ENCODE results near the gene C15orf62.
A peak's percentile ranks its signal among the peaks of the same experiment; 100 is the strongest.

C15orf62 gene

GRCh38 chr15:40731034-40731433 lies 38.7 kb upstream of the C15orf62 start:
- no peak for TF ChIP-seq SIN3A (IDR thresholded peaks at IDR 0.05; ENCODE audit: borderline replicate concordance, insufficient read depth, low read length)
- no peak for TF ChIP-seq TAF1 (IDR thresholded peaks at IDR 0.05; ENCODE audit: borderline replicate concordance, insufficient read depth, low read length)
- no peak for TF ChIP-seq POLR2AphosphoS5 (IDR thresholded peaks at IDR 0.05; ENCODE audit: low read depth, low read length)
- peak in 1 of 2 experiments; percentile 61; a peak in 1 of 4 replicates for TF ChIP-seq REST (IDR thresholded peaks at IDR 0.05; ENCODE audit: insufficient read depth in 1 of 2, low read depth in 2 of 2, low read length in 2 of 2)
- TF ChIP-seq FOXP2 (optimal IDR thresholded peaks at IDR 0.05; ENCODE audit: borderline replicate concordance, extremely low read depth, extremely low read length, insufficient read depth) = peak; percentile 53

- TF ChIP-seq SIN3A (IDR thresholded peaks at IDR 0.05; ENCODE audit: borderline replicate concordance, insufficient read depth, low read length) (no peak), FOXP2 (optimal IDR thresholded peaks at IDR 0.05; ENCODE audit: borderline replicate concordance, extremely low read depth, extremely low read length, insufficient read depth) (no peak), TAF1 (IDR thresholded peaks at IDR 0.05; ENCODE audit: borderline replicate concordance, insufficient read depth, low read length) (no peak), REST (IDR thresholded peaks at IDR 0.05; ENCODE audit: insufficient read depth in 1 of 2, low read depth in 2 of 2, low read length in 2 of 2) (no peak), POLR2AphosphoS5 (IDR thresholded peaks at IDR 0.05; ENCODE audit: low read depth, low read length) (no peak)
Observed at GRCh38 chr15:40736575-40736974, 33.2 kb upstream of the C15orf62 start.

GRCh38 chr15:40737048-40737447 lies 32.7 kb upstream of the C15orf62 start:
- no peak for TF ChIP-seq REST (IDR thresholded peaks at IDR 0.05; ENCODE audit: insufficient read depth in 1 of 2, low read depth in 2 of 2, low read length in 2 of 2)
- no peak for TF ChIP-seq FOXP2 (optimal IDR thresholded peaks at IDR 0.05; ENCODE audit: borderline replicate concordance, extremely low read depth, extremely low read length, insufficient read depth)
- no peak for TF ChIP-seq POLR2AphosphoS5 (IDR thresholded peaks at IDR 0.05; ENCODE audit: low read depth, low read length)
- no peak for TF ChIP-seq SIN3A (IDR thresholded peaks at IDR 0.05; ENCODE audit: borderline replicate concordance, insufficient read depth, low read length)
- TF ChIP-seq TAF1 (IDR thresholded peaks at IDR 0.05; ENCODE audit: borderline replicate concordance, insufficient read depth, low read length) = no peak

GRCh38 chr15:40739047-40739446 lies 30.7 kb upstream of the C15orf62 start:
- no peak for TF ChIP-seq SIN3A (IDR thresholded peaks at IDR 0.05; ENCODE audit: borderline replicate concordance, insufficient read depth, low read length)
- no peak for TF ChIP-seq TAF1 (IDR thresholded peaks at IDR 0.05; ENCODE audit: borderline replicate concordance, insufficient read depth, low read length)
- no peak for TF ChIP-seq FOXP2 (optimal IDR thresholded peaks at IDR 0.05; ENCODE audit: borderline replicate concordance, extremely low read depth, extremely low read length, insufficient read depth)

GRCh38 chr15:40739854-40740253 lies 29.9 kb upstream of the C15orf62 start:
- no peak for TF ChIP-seq SIN3A (IDR thresholded peaks at IDR 0.05; ENCODE audit: borderline replicate concordance, insufficient read depth, low read length)
- no peak for TF ChIP-seq TAF1 (IDR thresholded peaks at IDR 0.05; ENCODE audit: borderline replicate concordance, insufficient read depth, low read length)
- no peak for TF ChIP-seq POLR2AphosphoS5 (IDR thresholded peaks at IDR 0.05; ENCODE audit: low read depth, low read length)
- no peak for TF ChIP-seq REST (IDR thresholded peaks at IDR 0.05; ENCODE audit: insufficient read depth in 1 of 2, low read depth in 2 of 2, low read length in 2 of 2)
- no peak for TF ChIP-seq FOXP2 (optimal IDR thresholded peaks at IDR 0.05; ENCODE audit: borderline replicate concordance, extremely low read depth, extremely low read length, insufficient read depth)

Data from PFSK-1 (cell line).